Gastrocnemius medialis (tissue), 4 donors: Measurements from ENCODE around the gene SLC35F6.

Experiments
- POLR2A ChIP-seq, 2 donors: fragments of 450-650 bp; IDR thresholded peaks; one replicate each; pipeline ENCODE4 v1.6.1; 2017; ENCODE audit warnings: antibody characterized with exemption in 2 of 2, mild to moderate bottlenecking in 2 of 2, moderate library complexity in 2 of 2
- TF ChIP-seq, protein P1 (sequence below), 5 experiments: fragments of 450-650 bp in 3 of 5; fragments of 200-600 bp in 2 of 5; sonication (generic) in 2 of 5; IDR thresholded peaks in 4 of 5; conservative IDR thresholded peaks in 1 of 5; 1 replicate in 4 of 5; 2 replicates in 1 of 5; pipeline ENCODE4 v1.5.1; 2016 to 2019; ENCODE audit warnings: antibody characterized with exemption in 5 of 5, mild to moderate bottlenecking in 3 of 5, moderate library complexity in 3 of 5

GRCh38 chr2:26809211-26809610, 45.1 kb downstream of the SLC35F6 start:
- TF ChIP-seq, protein P1, sequence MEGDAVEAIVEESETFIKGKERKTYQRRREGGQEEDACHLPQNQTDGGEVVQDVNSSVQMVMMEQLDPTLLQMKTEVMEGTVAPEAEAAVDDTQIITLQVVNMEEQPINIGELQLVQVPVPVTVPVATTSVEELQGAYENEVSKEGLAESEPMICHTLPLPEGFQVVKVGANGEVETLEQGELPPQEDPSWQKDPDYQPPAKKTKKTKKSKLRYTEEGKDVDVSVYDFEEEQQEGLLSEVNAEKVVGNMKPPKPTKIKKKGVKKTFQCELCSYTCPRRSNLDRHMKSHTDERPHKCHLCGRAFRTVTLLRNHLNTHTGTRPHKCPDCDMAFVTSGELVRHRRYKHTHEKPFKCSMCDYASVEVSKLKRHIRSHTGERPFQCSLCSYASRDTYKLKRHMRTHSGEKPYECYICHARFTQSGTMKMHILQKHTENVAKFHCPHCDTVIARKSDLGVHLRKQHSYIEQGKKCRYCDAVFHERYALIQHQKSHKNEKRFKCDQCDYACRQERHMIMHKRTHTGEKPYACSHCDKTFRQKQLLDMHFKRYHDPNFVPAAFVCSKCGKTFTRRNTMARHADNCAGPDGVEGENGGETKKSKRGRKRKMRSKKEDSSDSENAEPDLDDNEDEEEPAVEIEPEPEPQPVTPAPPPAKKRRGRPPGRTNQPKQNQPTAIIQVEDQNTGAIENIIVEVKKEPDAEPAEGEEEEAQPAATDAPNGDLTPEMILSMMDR (IDR thresholded peaks at IDR 0.05 in 4 of 5, conservative IDR thresholded peaks at IDR 0.05 in 1 of 5) = no peak
- TF ChIP-seq POLR2A (IDR thresholded peaks at IDR 0.05) = no peak
